ENCODE data around the gene ITSN1. TPM values are rescaled to one million over a fixed set of nuclear protein-coding genes. Genes with fewer than 3 reads are reported as not detected.

The ITSN1 gene
- total RNA-seq, 1 donor from 2014 or later, result 68.2 TPM

- no peak for TF ChIP-seq CTCF (IDR thresholded peaks at IDR 0.05; ENCODE audit: unreplicated experiment)
- Mint-ChIP-seq H3K4me3 (ENCODE audit: unreplicated experiment) (peak overlapping the region; percentile 33), H3K9me3 (ENCODE audit: unreplicated experiment) (no peaks in the 10 kb centered on the region), H3K36me3 (ENCODE audit: low read depth, unreplicated experiment) (peaks cover 48% of the 10 kb centered on the region), H3K27me3 (ENCODE audit: unreplicated experiment) (no peaks in the 10 kb centered on the region), H3K4me1 (ENCODE audit: unreplicated experiment) (peaks cover 7% of the 10 kb centered on the region), H3K27ac (ENCODE audit: unreplicated experiment) (no peak overlapping the region)
- no peak for DNase-seq (ENCODE audit: low spot score)
Observed at GRCh38 chr21:33771976-33772375, 129.7 kb downstream of the ITSN1 start.

- no peak for TF ChIP-seq CTCF (IDR thresholded peaks at IDR 0.05; ENCODE audit: unreplicated experiment)
- peaks cover 7% of the 10 kb centered on the region for H3K4me1 Mint-ChIP-seq (ENCODE audit: unreplicated experiment)
- no peak for DNase-seq (ENCODE audit: low spot score)
- no peak overlapping the region for H3K27ac Mint-ChIP-seq (ENCODE audit: unreplicated experiment)
- H3K36me3 Mint-ChIP-seq (ENCODE audit: low read depth, unreplicated experiment), result peaks cover 58% of the 10 kb centered on the region
- peaks cover 8% of the 10 kb centered on the region for H3K9me3 Mint-ChIP-seq (ENCODE audit: unreplicated experiment)
- no peak overlapping the region for H3K4me3 Mint-ChIP-seq (ENCODE audit: unreplicated experiment)
- no peaks in the 10 kb centered on the region for H3K27me3 Mint-ChIP-seq (ENCODE audit: unreplicated experiment)
Observed at GRCh38 chr21:33774551-33774950, 132.2 kb downstream of the ITSN1 start.

- H3K36me3 Mint-ChIP-seq (ENCODE audit: low read depth, unreplicated experiment), result peaks cover 57% of the 10 kb centered on the region
- H3K27ac Mint-ChIP-seq (ENCODE audit: unreplicated experiment), result no peak overlapping the region
- no peaks in the 10 kb centered on the region for H3K27me3 Mint-ChIP-seq (ENCODE audit: unreplicated experiment)
- peaks cover 8% of the 10 kb centered on the region for H3K9me3 Mint-ChIP-seq (ENCODE audit: unreplicated experiment)
- no peak for TF ChIP-seq CTCF (IDR thresholded peaks at IDR 0.05; ENCODE audit: unreplicated experiment)
- no peak for DNase-seq (ENCODE audit: low spot score)
- H3K4me3 Mint-ChIP-seq (ENCODE audit: unreplicated experiment), result peak overlapping the region; percentile 21
- peaks cover 7% of the 10 kb centered on the region for H3K4me1 Mint-ChIP-seq (ENCODE audit: unreplicated experiment)
Observed at GRCh38 chr21:33775100-33775828, 133.0 kb downstream of the ITSN1 start.

- Mint-ChIP-seq H3K36me3 (ENCODE audit: low read depth, unreplicated experiment) (peaks cover 28% of the 10 kb centered on the region), H3K4me1 (ENCODE audit: unreplicated experiment) (peaks cover 12% of the 10 kb centered on the region), H3K27me3 (ENCODE audit: unreplicated experiment) (no peaks in the 10 kb centered on the region), H3K4me3 (ENCODE audit: unreplicated experiment) (no peak overlapping the region), H3K27ac (ENCODE audit: unreplicated experiment) (no peak overlapping the region), H3K9me3 (ENCODE audit: unreplicated experiment) (peaks cover 8% of the 10 kb centered on the region)
- no peak for DNase-seq (ENCODE audit: low spot score)
- TF ChIP-seq CTCF (IDR thresholded peaks at IDR 0.05; ENCODE audit: unreplicated experiment), result no peak
Observed at GRCh38 chr21:33780631-33781030, 138.3 kb downstream of the ITSN1 start.

GRCh38 chr21:33781121-33781520 is 138.8 kb downstream of the ITSN1 start:
- Mint-ChIP-seq H3K27ac (ENCODE audit: unreplicated experiment) (no peak overlapping the region), H3K9me3 (ENCODE audit: unreplicated experiment) (peaks cover 8% of the 10 kb centered on the region), H3K4me1 (ENCODE audit: unreplicated experiment) (peaks cover 12% of the 10 kb centered on the region), H3K36me3 (ENCODE audit: low read depth, unreplicated experiment) (peaks cover 28% of the 10 kb centered on the region), H3K27me3 (ENCODE audit: unreplicated experiment) (no peaks in the 10 kb centered on the region), H3K4me3 (ENCODE audit: unreplicated experiment) (no peak overlapping the region)
- no peak for TF ChIP-seq CTCF (IDR thresholded peaks at IDR 0.05; ENCODE audit: unreplicated experiment)
- DNase-seq (ENCODE audit: low spot score), result no peak
